Measurements from ENCODE around the gene ACTBL2.
"Not testable (repeated sequence)": the region's sequence is repeated elsewhere in the genome, so short reads cannot be mapped to it uniquely, and the experiment has no call there.

Gene ACTBL2

GRCh38 chr5:57482671-57483106 lies at the start of gene ACTBL2:
ACTBL2 (minus strand) TSS chr5:57482811; CDS start chr5:57482707, 104 bp downstream.
- DNase-seq, result no peak

- DNase-seq, result no peak
Observed at GRCh38 chr5:57531333-57531732, 48.7 kb upstream of the ACTBL2 start.

- no peak for DNase-seq
Observed at GRCh38 chr5:57529864-57530263, 47.3 kb upstream of the ACTBL2 start.

GRCh38 chr5:57527870-57528269 lies 45.3 kb upstream of the ACTBL2 start:
- DNase-seq, result no peak

GRCh38 chr5:57524348-57525060 lies 41.9 kb upstream of the ACTBL2 start:
- DNase-seq, result no peak

- not testable (repeated sequence) for DNase-seq
Observed at GRCh38 chr5:57522477-57522876, 39.9 kb upstream of the ACTBL2 start.

GRCh38 chr5:57518415-57518814 lies 35.8 kb upstream of the ACTBL2 start:
- DNase-seq, result not testable (repeated sequence)

- no peak for DNase-seq
Observed at GRCh38 chr5:57517250-57517649, 34.6 kb upstream of the ACTBL2 start.

GRCh38 chr5:57513785-57514184 lies 31.2 kb upstream of the ACTBL2 start:
- no peak for DNase-seq

GRCh38 chr5:57511321-57511720 lies 28.7 kb upstream of the ACTBL2 start:
- no peak for DNase-seq

GRCh38 chr5:57509501-57510260 lies 27.1 kb upstream of the ACTBL2 start:
- no peak for DNase-seq

- no peak for DNase-seq
Observed at GRCh38 chr5:57508211-57508610, 25.6 kb upstream of the ACTBL2 start.

- no peak for DNase-seq
Observed at GRCh38 chr5:57505272-57506200, 22.9 kb upstream of the ACTBL2 start.

- DNase-seq, result no peak
Observed at GRCh38 chr5:57504357-57504756, 21.7 kb upstream of the ACTBL2 start.

- DNase-seq, result no peak
Observed at GRCh38 chr5:57503433-57503832, 20.8 kb upstream of the ACTBL2 start.

GRCh38 chr5:57501414-57502201 lies 19.0 kb upstream of the ACTBL2 start:
- DNase-seq, result no peak

GRCh38 chr5:57499262-57500050 lies 16.8 kb upstream of the ACTBL2 start:
- no peak for DNase-seq

- DNase-seq, result no peak
Observed at GRCh38 chr5:57497733-57498132, 15.1 kb upstream of the ACTBL2 start.

GRCh38 chr5:57495285-57496086 lies 12.9 kb upstream of the ACTBL2 start:
- DNase-seq, result no peak
